ENCODE data around the gene SPATA1.
A peak's percentile ranks its signal among the peaks of the same experiment; 100 is the strongest.

Gene SPATA1

DNA sequence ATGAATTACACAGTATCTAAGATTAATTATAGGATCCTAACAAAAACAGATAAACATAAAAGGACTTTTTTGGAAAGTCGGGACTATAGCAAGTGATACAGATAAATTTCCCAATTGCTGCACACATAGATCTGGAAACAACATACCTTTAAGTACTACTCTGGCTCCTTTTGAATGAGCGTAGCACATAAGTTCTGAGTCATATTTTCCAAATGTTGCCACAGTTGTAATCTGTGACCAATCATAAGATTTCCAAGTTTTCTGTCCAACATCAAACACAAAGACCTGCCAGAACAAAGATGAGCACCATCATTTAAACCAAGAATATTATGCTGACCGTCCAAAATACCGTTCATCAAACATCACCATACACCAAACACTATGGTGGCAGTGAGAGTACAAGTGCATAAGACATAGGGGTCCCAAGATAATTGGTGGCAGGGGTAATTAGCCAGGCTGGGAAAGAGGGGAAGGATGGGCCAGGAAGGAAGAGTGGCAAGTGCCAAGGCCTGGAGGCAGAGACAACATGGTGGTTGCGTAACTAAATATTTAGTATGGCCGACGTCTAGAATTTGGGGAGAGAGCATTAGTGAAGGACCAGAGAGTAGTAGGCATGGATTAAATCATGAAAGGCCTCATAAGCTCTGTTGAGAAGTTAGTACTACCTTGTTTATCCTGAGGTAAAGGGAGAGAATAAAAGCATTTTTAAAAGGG lies 64.4 kb downstream of the SPATA1 start:
- Histone ChIP-seq H3K9ac (ENCODE audit: low read length) (no peak overlapping the region), H3K4me3 (ENCODE audit: low read depth, low read length) (no peak overlapping the region), H3K27ac (ENCODE audit: low read depth, low read length) (no peak overlapping the region), H3K36me3 (ENCODE audit: control insufficient read depth, insufficient read depth, low read length) (peaks cover 3% of the 10 kb centered on the region), H3K9me3 (ENCODE audit: control insufficient read depth, insufficient read depth, low read depth, low read length) (no peaks in the 10 kb centered on the region), H3K27me3 (ENCODE audit: control insufficient read depth, insufficient read depth, low read length) (0 out of 2 replicates have a peak, but pooled peaks cover 2% of the 10 kb centered on the region), H3K4me1 (ENCODE audit: control insufficient read depth, insufficient read depth, low read length) (peaks cover 25% of the 10 kb centered on the region)

DNA sequence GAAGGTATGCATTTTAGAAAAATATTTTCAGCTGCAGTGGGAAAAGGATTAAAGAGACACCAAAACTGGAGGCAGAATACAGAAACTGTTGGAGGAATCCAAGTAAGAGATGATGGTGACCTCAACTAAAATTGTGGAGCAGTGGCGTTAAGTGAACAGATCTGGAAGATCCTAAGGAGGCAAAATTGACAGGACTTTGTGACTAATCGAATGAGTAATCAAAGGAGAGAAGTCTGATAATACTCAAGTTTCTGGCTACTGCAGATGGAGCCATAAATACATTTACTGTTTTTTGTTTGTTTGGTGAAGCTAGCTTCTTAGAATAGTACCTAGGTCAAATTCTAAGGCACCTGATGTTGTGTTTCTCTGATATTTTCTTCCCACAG lies 65.0 kb downstream of the SPATA1 start:
- no peak overlapping the region for H3K27ac ChIP-seq (ENCODE audit: low read depth, low read length)
- peaks cover 25% of the 10 kb centered on the region for H3K4me1 ChIP-seq (ENCODE audit: control insufficient read depth, insufficient read depth, low read length)
- no peak overlapping the region for H3K4me3 ChIP-seq (ENCODE audit: low read depth, low read length)
- H3K27me3 ChIP-seq (ENCODE audit: control insufficient read depth, insufficient read depth, low read length) = 0 out of 2 replicates have a peak, but pooled peaks cover 2% of the 10 kb centered on the region
- no peak overlapping the region for H3K9ac ChIP-seq (ENCODE audit: low read length)
- H3K9me3 ChIP-seq (ENCODE audit: control insufficient read depth, insufficient read depth, low read depth, low read length) = no peaks in the 10 kb centered on the region
- peaks cover 3% of the 10 kb centered on the region for H3K36me3 ChIP-seq (ENCODE audit: control insufficient read depth, insufficient read depth, low read length)

DNA sequence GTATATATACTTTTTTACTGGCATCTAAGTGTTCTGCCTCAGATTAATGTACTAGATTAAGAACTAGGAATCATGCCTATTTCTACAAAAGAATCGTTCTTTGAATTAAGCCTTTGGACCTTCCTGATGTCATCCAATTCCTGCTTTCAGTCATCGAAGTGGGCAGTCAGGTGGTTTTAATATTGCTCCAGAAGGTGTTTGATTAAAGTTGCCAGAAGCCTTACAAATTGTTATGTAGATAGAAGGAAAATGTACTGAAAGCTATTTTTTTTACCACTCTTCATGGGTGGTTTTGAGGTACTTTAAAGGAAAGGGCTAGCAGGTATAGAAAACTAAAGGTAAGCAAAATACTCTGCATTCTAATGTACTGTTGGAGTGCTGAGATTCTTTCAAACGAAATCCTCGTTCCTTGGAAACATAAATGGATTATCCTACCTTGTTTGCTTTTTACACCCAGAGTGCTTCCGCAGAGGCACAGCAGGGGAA lies 67.3 kb downstream of the SPATA1 start:
- 0 out of 2 replicates have a peak, but pooled peaks cover 2% of the 10 kb centered on the region for H3K27me3 ChIP-seq (ENCODE audit: control insufficient read depth, insufficient read depth, low read length)
- no peaks in the 10 kb centered on the region for H3K9me3 ChIP-seq (ENCODE audit: control insufficient read depth, insufficient read depth, low read depth, low read length)
- peak overlapping the region; percentile 73 for H3K4me3 ChIP-seq (ENCODE audit: low read depth, low read length)
- peaks cover 3% of the 10 kb centered on the region for H3K36me3 ChIP-seq (ENCODE audit: control insufficient read depth, insufficient read depth, low read length)
- peak overlapping the region; percentile 57 for H3K27ac ChIP-seq (ENCODE audit: low read depth, low read length)
- H3K9ac ChIP-seq (ENCODE audit: low read length) = peak overlapping the region; percentile 90
- H3K4me1 ChIP-seq (ENCODE audit: control insufficient read depth, insufficient read depth, low read length) = peaks cover 25% of the 10 kb centered on the region

GRCh38 chr1:84573967-84574842 lies 68.0 kb downstream of the SPATA1 start, which contains the start of gene CTBS:
Gene CTBS, minus strand, starts transcription at chr1:84574440. Its CDS starts 25 bp downstream, at chr1:84574415.
- Histone ChIP-seq H3K9me3 (ENCODE audit: control insufficient read depth, insufficient read depth, low read depth, low read length) (no peaks in the 10 kb centered on the region), H3K36me3 (ENCODE audit: control insufficient read depth, insufficient read depth, low read length) (peaks cover 1% of the 10 kb centered on the region), H3K9ac (ENCODE audit: low read length) (peak within 1 kb of the TSS; percentile 90), H3K4me1 (ENCODE audit: control insufficient read depth, insufficient read depth, low read length) (peaks cover 25% of the 10 kb centered on the region), H3K27ac (ENCODE audit: low read depth, low read length) (peak within 1 kb of the TSS; percentile 57), H3K4me3 (ENCODE audit: low read depth, low read length) (peak within 1 kb of the TSS; percentile 73), H3K27me3 (ENCODE audit: control insufficient read depth, insufficient read depth, low read length) (0 out of 2 replicates have a peak, but pooled peaks cover 2% of the 10 kb centered on the region)

- Histone ChIP-seq H3K4me1 (ENCODE audit: control insufficient read depth, insufficient read depth, low read length) (peaks cover 25% of the 10 kb centered on the region), H3K36me3 (ENCODE audit: control insufficient read depth, insufficient read depth, low read length) (no peaks in the 10 kb centered on the region), H3K27ac (ENCODE audit: low read depth, low read length) (no peak overlapping the region), H3K9ac (ENCODE audit: low read length) (no peak overlapping the region), H3K4me3 (ENCODE audit: low read depth, low read length) (peak overlapping the region; percentile 70), H3K9me3 (ENCODE audit: control insufficient read depth, insufficient read depth, low read depth, low read length) (no peaks in the 10 kb centered on the region), H3K27me3 (ENCODE audit: control insufficient read depth, insufficient read depth, low read length) (0 out of 2 replicates have a peak, but pooled peaks cover 2% of the 10 kb centered on the region)
Measured at GRCh38 chr1:84574936-84575335, 68.8 kb downstream of the SPATA1 start.

- H3K36me3 ChIP-seq (ENCODE audit: control insufficient read depth, insufficient read depth, low read length) = no peaks in the 10 kb centered on the region
- H3K27ac ChIP-seq (ENCODE audit: low read depth, low read length) = no peak overlapping the region
- H3K27me3 ChIP-seq (ENCODE audit: control insufficient read depth, insufficient read depth, low read length) = no peaks in the 10 kb centered on the region
- H3K4me3 ChIP-seq (ENCODE audit: low read depth, low read length) = no peak overlapping the region
- peaks cover 4% of the 10 kb centered on the region; the same call in 1 of the 2 replicates for H3K9me3 ChIP-seq (ENCODE audit: control insufficient read depth, insufficient read depth, low read depth, low read length)
- H3K4me1 ChIP-seq (ENCODE audit: control insufficient read depth, insufficient read depth, low read length) = peaks cover 15% of the 10 kb centered on the region
- no peak overlapping the region for H3K9ac ChIP-seq (ENCODE audit: low read length)
Measured at GRCh38 chr1:84581648-84582047, 75.5 kb downstream of the SPATA1 start.

DNA sequence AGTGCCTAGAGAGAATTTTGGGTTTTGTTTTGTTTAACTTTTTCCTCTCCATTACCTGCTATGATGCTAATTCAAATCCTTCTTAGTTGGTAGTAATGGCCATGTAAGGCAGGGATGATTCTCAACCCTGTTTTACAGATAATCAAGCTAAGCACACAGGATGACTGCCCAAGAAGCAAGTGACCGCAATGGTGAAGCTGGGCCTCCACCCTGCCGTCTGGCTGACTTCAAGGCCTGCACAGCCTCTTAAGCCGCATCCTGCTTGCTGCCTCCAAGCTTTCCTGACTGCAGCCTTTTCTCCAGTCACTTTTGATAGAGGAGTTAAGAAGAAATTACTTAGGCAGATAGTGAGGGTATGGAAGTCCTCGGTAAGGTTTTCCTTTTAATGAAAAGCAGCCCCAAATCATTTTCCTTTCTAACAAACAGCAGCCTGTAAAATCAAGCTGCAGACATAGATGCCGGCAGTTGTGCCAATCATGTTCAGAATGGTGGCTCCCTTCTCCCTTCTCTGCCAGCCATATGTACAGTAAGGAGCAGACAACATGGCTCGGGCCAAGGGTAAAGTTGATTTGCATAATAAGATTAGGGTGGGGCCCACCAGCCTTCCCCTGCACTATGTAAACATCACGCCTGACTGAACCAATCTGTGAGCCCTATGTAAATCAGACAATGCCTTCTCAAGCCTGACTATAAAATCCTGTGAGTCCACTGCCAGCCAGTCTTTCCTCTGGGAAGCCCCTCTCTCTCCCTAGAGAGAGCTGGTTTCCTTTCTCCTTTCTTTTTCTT lies 76.8 kb downstream of the SPATA1 start:
- Histone ChIP-seq H3K4me3 (ENCODE audit: low read depth, low read length) (peak overlapping the region; percentile 17; the same call in 1 of the 2 replicates), H3K36me3 (ENCODE audit: control insufficient read depth, insufficient read depth, low read length) (no peaks in the 10 kb centered on the region), H3K9ac (ENCODE audit: low read length) (no peak overlapping the region), H3K4me1 (ENCODE audit: control insufficient read depth, insufficient read depth, low read length) (peaks cover 15% of the 10 kb centered on the region), H3K9me3 (ENCODE audit: control insufficient read depth, insufficient read depth, low read depth, low read length) (peaks cover 4% of the 10 kb centered on the region; the same call in 1 of the 2 replicates), H3K27me3 (ENCODE audit: control insufficient read depth, insufficient read depth, low read length) (no peaks in the 10 kb centered on the region), H3K27ac (ENCODE audit: low read depth, low read length) (no peak overlapping the region; the same call in 1 of the 2 replicates)

GRCh38 chr1:84583648-84584047 lies 77.5 kb downstream of the SPATA1 start:
- Histone ChIP-seq H3K36me3 (ENCODE audit: control insufficient read depth, insufficient read depth, low read length) (no peaks in the 10 kb centered on the region), H3K9ac (ENCODE audit: low read length) (no peak overlapping the region), H3K4me3 (ENCODE audit: low read depth, low read length) (peak overlapping the region; percentile 17; the same call in 1 of the 2 replicates), H3K4me1 (ENCODE audit: control insufficient read depth, insufficient read depth, low read length) (peaks cover 15% of the 10 kb centered on the region), H3K27me3 (ENCODE audit: control insufficient read depth, insufficient read depth, low read length) (no peaks in the 10 kb centered on the region), H3K9me3 (ENCODE audit: control insufficient read depth, insufficient read depth, low read depth, low read length) (peaks cover 4% of the 10 kb centered on the region; the same call in 1 of the 2 replicates), H3K27ac (ENCODE audit: low read depth, low read length) (no peak overlapping the region; the same call in 1 of the 2 replicates)

DNA sequence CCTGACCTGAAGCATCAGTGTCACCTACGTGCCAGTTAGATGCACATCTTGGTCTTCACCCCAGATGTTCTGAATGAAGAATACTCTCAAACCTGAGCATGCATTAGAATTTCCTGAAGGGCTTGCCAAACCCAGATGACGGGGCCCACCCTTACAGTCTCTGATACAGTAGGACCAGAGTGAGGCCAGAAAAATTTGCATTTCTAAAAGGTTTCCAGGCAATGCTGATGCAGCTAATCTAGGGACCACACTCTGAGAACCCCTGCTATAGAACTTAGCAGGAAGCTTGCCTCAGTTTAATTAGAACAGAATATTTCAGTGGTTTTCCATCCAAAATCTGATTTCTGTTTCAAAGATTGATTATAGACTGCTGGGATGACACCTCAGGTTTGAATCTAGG lies 77.9 kb downstream of the SPATA1 start:
- no peaks in the 10 kb centered on the region for H3K36me3 ChIP-seq (ENCODE audit: control insufficient read depth, insufficient read depth, low read length)
- H3K4me1 ChIP-seq (ENCODE audit: control insufficient read depth, insufficient read depth, low read length) = peaks cover 15% of the 10 kb centered on the region
- no peak overlapping the region for H3K4me3 ChIP-seq (ENCODE audit: low read depth, low read length)
- H3K9ac ChIP-seq (ENCODE audit: low read length) = no peak overlapping the region
- H3K27ac ChIP-seq (ENCODE audit: low read depth, low read length) = no peak overlapping the region
- no peaks in the 10 kb centered on the region for H3K27me3 ChIP-seq (ENCODE audit: control insufficient read depth, insufficient read depth, low read length)
- peaks cover 4% of the 10 kb centered on the region; the same call in 1 of the 2 replicates for H3K9me3 ChIP-seq (ENCODE audit: control insufficient read depth, insufficient read depth, low read depth, low read length)

GRCh38 chr1:84585803-84586202 lies 79.6 kb downstream of the SPATA1 start:
- Histone ChIP-seq H3K27ac (ENCODE audit: low read depth, low read length) (no peak overlapping the region), H3K27me3 (ENCODE audit: control insufficient read depth, insufficient read depth, low read length) (no peaks in the 10 kb centered on the region), H3K9me3 (ENCODE audit: control insufficient read depth, insufficient read depth, low read depth, low read length) (peaks cover 4% of the 10 kb centered on the region; the same call in 1 of the 2 replicates), H3K9ac (ENCODE audit: low read length) (no peak overlapping the region), H3K4me1 (ENCODE audit: control insufficient read depth, insufficient read depth, low read length) (peaks cover 15% of the 10 kb centered on the region), H3K36me3 (ENCODE audit: control insufficient read depth, insufficient read depth, low read length) (no peaks in the 10 kb centered on the region), H3K4me3 (ENCODE audit: low read depth, low read length) (no peak overlapping the region)

All from HUES6 (cell line).